ENCODE data around the gene ATOH1.

- no peak for TF ChIP-seq CTCF (conservative IDR thresholded peaks at IDR 0.05; ENCODE audit: low read depth, low read length)
- TF ChIP-seq EZH2 (IDR thresholded peaks at IDR 0.05; ENCODE audit: borderline replicate concordance, low read depth, low read length, poor library complexity, severe bottlenecking), result no peak
Observed at GRCh38 chr4:93852680-93853079, 24.1 kb downstream of the ATOH1 start.

Measured in A673 (cell line).